Islet of Langerhans (tissue), 1 donor: ENCODE results near the gene TCERG1L.

Experiments
- FAIRE-seq: peaks from one replicate; lab custom pipeline; 2011; peaks lifted over from hg19 to GRCh38; lab: Jason Lieb, UNC

Gene TCERG1L

GRCh38 chr10:131315344-131315743 is 3.8 kb upstream of the TCERG1L start:
- no peak for FAIRE-seq

- FAIRE-seq: no peak
These were observed 3.3 kb upstream of the TCERG1L start for GRCh38 chr10:131314799-131315198.

- FAIRE-seq: no peak
These were observed 2.6 kb upstream of the TCERG1L start for GRCh38 chr10:131314148-131314547.

- no peak for FAIRE-seq
These were observed 1.9 kb upstream of the TCERG1L start for GRCh38 chr10:131313377-131313776.

- no peak for FAIRE-seq
These were observed 936 bp upstream of the TCERG1L start for GRCh38 chr10:131312478-131312836.

- no peak for FAIRE-seq
These were observed 190 bp downstream of the TCERG1L start for GRCh38 chr10:131311402-131311660.

GRCh38 chr10:131310551-131311401 is 745 bp downstream of the TCERG1L start:
- FAIRE-seq: no peak

- FAIRE-seq: peak; percentile 88
These were observed 1.4 kb downstream of the TCERG1L start for GRCh38 chr10:131310142-131310541.

GRCh38 chr10:131300508-131300907 is 11.0 kb downstream of the TCERG1L start:
- no peak for FAIRE-seq

- no peak for FAIRE-seq
These were observed 20.7 kb downstream of the TCERG1L start for GRCh38 chr10:131290781-131291180.

GRCh38 chr10:131288648-131289047 is 22.9 kb downstream of the TCERG1L start:
- FAIRE-seq: no peak

GRCh38 chr10:131282961-131283360 is 28.6 kb downstream of the TCERG1L start:
- FAIRE-seq: no peak

- no peak for FAIRE-seq
These were observed 31.4 kb downstream of the TCERG1L start for GRCh38 chr10:131280101-131280500.

GRCh38 chr10:131279516-131279915 is 32.0 kb downstream of the TCERG1L start:
- no peak for FAIRE-seq

GRCh38 chr10:131277969-131278368 is 33.6 kb downstream of the TCERG1L start:
- FAIRE-seq: no peak

GRCh38 chr10:131277278-131277677 is 34.2 kb downstream of the TCERG1L start:
- FAIRE-seq: no peak

- FAIRE-seq: no peak
These were observed 35.8 kb downstream of the TCERG1L start for GRCh38 chr10:131275691-131276090.

GRCh38 chr10:131274883-131275282 is 36.6 kb downstream of the TCERG1L start:
- no peak for FAIRE-seq

- no peak for FAIRE-seq
These were observed 37.2 kb downstream of the TCERG1L start for GRCh38 chr10:131274133-131274880.

- no peak for FAIRE-seq
These were observed 38.0 kb downstream of the TCERG1L start for GRCh38 chr10:131273476-131273875.

- no peak for FAIRE-seq
These were observed 38.5 kb downstream of the TCERG1L start for GRCh38 chr10:131272897-131273451.

GRCh38 chr10:131271966-131272365 is 39.6 kb downstream of the TCERG1L start:
- FAIRE-seq: no peak

- FAIRE-seq: no peak
These were observed 40.2 kb downstream of the TCERG1L start for GRCh38 chr10:131271195-131271880.
